Lung (tissue), 12 donors: ENCODE results near the gene FBXW9. TPM values are rescaled to one million over a fixed set of nuclear protein-coding genes. Genes with fewer than 3 reads are reported as not detected.

Experiments used
- ATAC-seq: fragments of 200-7000 bp; cut with Tn5 transposase; one replicate; pipeline ENCODE4 v1.9.1; 2020; ENCODE audit warnings: moderate number of reproducible peaks; ENCODE audit not compliant: insufficient read depth, low FRiP score
- DNase-seq, 3 donors: peaks; one replicate each; pipeline ENCODE4 v3.0.0-alpha.2; 2013 to 2017
- H3K27ac ChIP-seq, 2 donors: one replicate each; pipeline ENCODE4 v1.5.1; 2013; ENCODE audit warnings: mild to moderate bottlenecking in 2 of 2, moderate library complexity in 2 of 2, control low read depth in 1 of 2, inconsistent platforms in 1 of 2, low read depth in 1 of 2, low read length in 1 of 2
- H3K27me3 ChIP-seq, 3 donors: one replicate each; pipeline ENCODE4 v1.5.1; 2013; ENCODE audit warnings: low read length in 2 of 3; ENCODE audit not compliant: control insufficient read depth in 3 of 3, insufficient read depth in 3 of 3
- H3K36me3 ChIP-seq, 4 donors: one replicate each; pipeline ENCODE4 v1.5.1; 2013; ENCODE audit warnings: low read length in 4 of 4, mild to moderate bottlenecking in 1 of 4, moderate library complexity in 1 of 4; ENCODE audit not compliant: control insufficient read depth in 4 of 4, insufficient read depth in 4 of 4
- H3K4me1 ChIP-seq, 5 donors: one replicate each; pipeline ENCODE4 v1.5.1; 2013; ENCODE audit warnings: low read length in 5 of 5, mild to moderate bottlenecking in 2 of 5, moderate library complexity in 1 of 5; ENCODE audit not compliant: control insufficient read depth in 5 of 5, insufficient read depth in 5 of 5
- H3K4me3 ChIP-seq: one replicate; pipeline ENCODE4 v1.5.1; 2013; ENCODE audit warnings: mild to moderate bottlenecking, control low read depth, moderate library complexity
- H3K9ac ChIP-seq, 2 donors: one replicate each; pipeline ENCODE4 v1.5.1; 2013; ENCODE audit warnings: low read length in 2 of 2, control low read depth in 1 of 2; ENCODE audit not compliant: insufficient read depth in 1 of 2
- H3K9me3 ChIP-seq, 4 donors: one replicate each; pipeline ENCODE4 v1.5.1; 2013; ENCODE audit warnings: low read length in 3 of 4, mild to moderate bottlenecking in 1 of 4, moderate library complexity in 1 of 4; ENCODE audit not compliant: control insufficient read depth in 4 of 4, insufficient read depth in 3 of 4
- CTCF ChIP-seq: IDR thresholded peaks from 2 replicates; pipeline ENCODE4 v1.5.1; 2012; ENCODE audit warnings: mild to moderate bottlenecking; ENCODE audit errors: control extremely low read depth, extremely low read depth
- WGBS, 2 donors: extraction: QIAGEN DNeasy Blood & Tissue Kit; methylation state at CpG; one replicate each; pipeline ENCODE4 v1.1.7; 2013; 5-methylcytosine and 5-hydroxymethylcytosine counted together
- polyA plus RNA-seq, 2 donors: library from polyadenylated mRNA; stranded (reverse); fragments of 200-250 nt; gene quantifications; one replicate each; pipeline ENCODE4 v1.2.1, GENCODE V29; 2013
- total RNA-seq, 2 donors: library from RNA; depleted of rRNA in 1 of 2; stranded (reverse); fragments of >200 nt in 1 of 2; gene quantifications; one replicate each; pipeline ENCODE4 v1.2.1, GENCODE V29; 2014 to 2021
- donor health status: control.
- donor health status: control.
- donor health status: Bipolar disorder and iron deficiency.
- donor health status: healthy.
- donor health status: DM: yes; HTN: yes; CAD: no.

The FBXW9 gene
- total and polyA plus RNA-seq, 4 donors: 6.8 to 17.1 (median 11.8) TPM

GRCh38 chr19:12660980-12661379 lies 35.5 kb downstream of the FBXW9 start:
- ATAC-seq (no peak), DNase-seq (no peak)
- 93 to 98% methylated on average over 12 of the region's 12 CpGs for WGBS, 2 donors
- no peak for TF ChIP-seq CTCF
- H3K9me3 ChIP-seq: no peaks in the 10 kb centered on the region
- H3K27ac ChIP-seq: no peak overlapping the region
- peaks cover 9 to 43% (median 13%) of the 10 kb centered on the region in 4 donors for H3K36me3 ChIP-seq
- H3K27me3 ChIP-seq: no peaks in the 10 kb centered on the region
- H3K9ac ChIP-seq: no peak overlapping the region
- no peak overlapping the region for H3K4me3 ChIP-seq
- peaks cover 0 to 5% (median 3%) of the 10 kb centered on the region in 5 donors for H3K4me1 ChIP-seq

GRCh38 chr19:12657966-12658365 lies 38.5 kb downstream of the FBXW9 start:
- 95 to 97% methylated on average over 20 to 22 of the region's 22 CpGs for WGBS, 2 donors
- H3K4me1 ChIP-seq: no peaks in the 10 kb centered on the region
- no peak overlapping the region for H3K4me3 ChIP-seq
- DNase-seq: no peak
- no peaks in the 10 kb centered on the region for H3K27me3 ChIP-seq
- TF ChIP-seq CTCF: no peak
- H3K36me3 ChIP-seq: peaks cover 13 to 40% (median 16%) of the 10 kb centered on the region in 4 donors
- H3K27ac ChIP-seq: no peak overlapping the region
- no peaks in the 10 kb centered on the region for H3K9me3 ChIP-seq
- no peak for ATAC-seq
- H3K9ac ChIP-seq: no peak overlapping the region

GRCh38 chr19:12656899-12657571 lies 39.4 kb downstream of the FBXW9 start:
- ATAC-seq: no peak
- Histone ChIP-seq H3K36me3 (peaks cover 13 to 42% (median 16%) of the 10 kb centered on the region in 4 donors), H3K4me3 (no peak overlapping the region), H3K9ac (no peak overlapping the region), H3K9me3 (no peaks in the 10 kb centered on the region), H3K27me3 (no peaks in the 10 kb centered on the region), H3K27ac (no peak overlapping the region), H3K4me1 (no peaks in the 10 kb centered on the region)
- TF ChIP-seq CTCF: no peak
- DNase-seq: no peak
- WGBS, 2 donors: 81 to 88% methylated on average over 46 to 50 of the region's 50 CpGs

- no peaks in the 10 kb centered on the region for H3K4me1 ChIP-seq
- ATAC-seq: no peak
- no peak for TF ChIP-seq CTCF
- no peaks in the 10 kb centered on the region for H3K27me3 ChIP-seq
- H3K4me3 ChIP-seq: no peak overlapping the region
- no peak for DNase-seq
- H3K9ac ChIP-seq: no peak overlapping the region
- no peaks in the 10 kb centered on the region for H3K9me3 ChIP-seq
- H3K36me3 ChIP-seq: peaks cover 9 to 40% (median 11%) of the 10 kb centered on the region in 4 donors
- no peak overlapping the region for H3K27ac ChIP-seq
- WGBS, 2 donors: 95 to 98% methylated on average over 8 of the region's 8 CpGs
Observed at GRCh38 chr19:12655546-12655945, 40.9 kb downstream of the FBXW9 start.
